Measurements from ENCODE around the gene DHDH.

The DHDH gene

DNA sequence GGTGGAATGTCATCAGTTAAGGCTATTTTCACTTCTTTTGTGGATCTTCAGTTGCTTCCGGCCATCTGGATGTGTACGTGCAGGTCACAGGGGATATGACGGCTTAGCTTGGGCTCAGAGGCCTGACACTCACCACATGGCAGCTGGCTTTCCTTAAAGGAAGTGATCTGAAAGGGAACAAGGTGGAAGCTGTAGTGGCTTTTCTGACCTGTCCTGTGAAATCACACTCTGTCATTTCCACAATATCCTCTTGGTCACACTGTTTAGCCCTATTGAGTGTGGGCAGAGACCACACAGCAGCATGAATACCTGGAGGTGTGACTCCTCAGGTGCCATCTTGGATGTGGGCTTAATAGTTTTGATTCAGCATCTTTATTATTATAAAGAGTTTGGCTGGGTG, 16.7 kb downstream of the DHDH start:
- no peak overlapping the region for H3K27ac ChIP-seq (ENCODE audit: low read length)

DNA sequence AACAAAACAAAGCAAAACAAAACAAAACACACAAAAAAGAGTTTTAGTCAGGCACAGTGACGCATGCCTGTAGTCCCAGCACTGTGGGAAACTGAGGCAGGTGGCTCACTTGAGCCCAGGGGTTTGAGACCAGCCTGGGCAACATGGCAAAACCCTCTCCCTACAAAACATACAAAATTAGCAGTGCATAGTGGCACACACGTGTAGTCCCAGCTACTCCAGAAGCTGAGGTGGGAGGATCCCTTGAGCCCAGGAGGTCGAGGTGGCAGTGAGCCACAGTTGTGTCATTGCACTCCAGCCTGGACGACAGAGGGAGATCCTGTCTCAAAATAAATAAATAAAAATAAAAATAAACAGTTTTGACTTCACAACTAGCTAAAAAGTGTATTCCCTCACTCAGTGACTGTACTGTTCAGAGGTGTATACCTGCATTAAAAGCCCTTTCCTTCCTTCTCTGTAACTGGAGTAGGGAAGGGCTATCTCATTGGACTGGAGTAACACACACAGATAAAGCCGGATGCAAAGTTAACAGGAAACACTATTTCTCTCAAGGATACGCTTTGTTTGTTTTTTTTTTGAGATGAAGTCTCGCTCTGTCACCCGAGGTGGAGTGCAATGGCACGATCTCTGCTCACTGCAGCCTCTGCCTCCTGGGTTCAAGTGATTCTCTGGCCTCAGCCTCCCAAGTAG, 17.5 kb downstream of the DHDH start:
- no peaks in the 10 kb centered on the region for H3K36me3 ChIP-seq (ENCODE audit: control insufficient read depth in 2 of 2, insufficient read depth in 2 of 2, low read length in 2 of 2)
- peaks cover 18% of the 10 kb centered on the region for H3K4me1 ChIP-seq (ENCODE audit: control insufficient read depth, insufficient read depth, low read length)
- no peaks in the 10 kb centered on the region for H3K27me3 ChIP-seq (ENCODE audit: control insufficient read depth in 1 of 2, insufficient read depth in 2 of 2, low read length in 2 of 2)
- no peak overlapping the region for H3K4me3 ChIP-seq (ENCODE audit: low read length in 2 of 2)
- H3K27ac ChIP-seq (ENCODE audit: low read length): no peak overlapping the region
- no peak overlapping the region for H3K9ac ChIP-seq (ENCODE audit: low read length in 2 of 2)
- H3K9me3 ChIP-seq (ENCODE audit: control insufficient read depth in 2 of 2, low read length in 2 of 2): no peaks in the 10 kb centered on the region

More for the DNA sequence above, 16.7 kb downstream of the DHDH start:
- Histone ChIP-seq H3K36me3 (ENCODE audit: control insufficient read depth in 2 of 2, insufficient read depth in 2 of 2, low read length in 2 of 2) (no peaks in the 10 kb centered on the region), H3K9ac (ENCODE audit: low read length in 2 of 2) (no peak overlapping the region), H3K4me1 (ENCODE audit: control insufficient read depth, insufficient read depth, low read length) (peaks cover 10% of the 10 kb centered on the region), H3K4me3 (ENCODE audit: low read length in 2 of 2) (no peak overlapping the region), H3K27me3 (ENCODE audit: control insufficient read depth in 1 of 2, insufficient read depth in 2 of 2, low read length in 2 of 2) (no peaks in the 10 kb centered on the region), H3K9me3 (ENCODE audit: control insufficient read depth in 2 of 2, low read length in 2 of 2) (no peaks in the 10 kb centered on the region)

DNA sequence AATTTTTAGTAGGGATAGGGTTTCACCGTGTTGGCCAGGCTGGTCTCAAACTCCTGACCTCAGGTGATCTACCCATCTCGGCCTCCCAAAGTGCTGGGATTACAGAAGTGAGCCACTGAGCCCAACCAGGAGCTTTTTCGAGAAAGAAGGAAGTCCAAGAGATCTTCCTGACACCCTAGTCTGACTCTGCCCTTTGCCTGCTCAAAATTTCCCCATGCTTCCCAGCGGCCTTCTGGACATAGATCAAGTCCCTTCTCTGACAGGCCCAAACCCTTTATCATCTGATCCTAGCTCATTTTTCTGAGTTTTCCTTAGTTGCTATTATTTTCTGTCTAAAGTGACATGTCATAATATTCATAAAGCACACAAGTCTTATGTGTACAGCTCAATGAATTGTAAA, 19.6 kb downstream of the DHDH start:
- H3K9ac ChIP-seq (ENCODE audit: low read length in 2 of 2): no peak overlapping the region
- no peak overlapping the region for H3K4me3 ChIP-seq (ENCODE audit: low read length in 2 of 2)
- no peaks in the 10 kb centered on the region for H3K27me3 ChIP-seq (ENCODE audit: control insufficient read depth in 1 of 2, insufficient read depth in 2 of 2, low read length in 2 of 2)
- H3K27ac ChIP-seq (ENCODE audit: low read length): no peak overlapping the region
- H3K9me3 ChIP-seq (ENCODE audit: control insufficient read depth in 2 of 2, low read length in 2 of 2): no peaks in the 10 kb centered on the region
- peaks cover 0 to 4% of the 10 kb centered on the region in 2 donors for H3K36me3 ChIP-seq (ENCODE audit: control insufficient read depth in 2 of 2, insufficient read depth in 2 of 2, low read length in 2 of 2)
- H3K4me1 ChIP-seq (ENCODE audit: control insufficient read depth, insufficient read depth, low read length): peaks cover 18% of the 10 kb centered on the region

DNA sequence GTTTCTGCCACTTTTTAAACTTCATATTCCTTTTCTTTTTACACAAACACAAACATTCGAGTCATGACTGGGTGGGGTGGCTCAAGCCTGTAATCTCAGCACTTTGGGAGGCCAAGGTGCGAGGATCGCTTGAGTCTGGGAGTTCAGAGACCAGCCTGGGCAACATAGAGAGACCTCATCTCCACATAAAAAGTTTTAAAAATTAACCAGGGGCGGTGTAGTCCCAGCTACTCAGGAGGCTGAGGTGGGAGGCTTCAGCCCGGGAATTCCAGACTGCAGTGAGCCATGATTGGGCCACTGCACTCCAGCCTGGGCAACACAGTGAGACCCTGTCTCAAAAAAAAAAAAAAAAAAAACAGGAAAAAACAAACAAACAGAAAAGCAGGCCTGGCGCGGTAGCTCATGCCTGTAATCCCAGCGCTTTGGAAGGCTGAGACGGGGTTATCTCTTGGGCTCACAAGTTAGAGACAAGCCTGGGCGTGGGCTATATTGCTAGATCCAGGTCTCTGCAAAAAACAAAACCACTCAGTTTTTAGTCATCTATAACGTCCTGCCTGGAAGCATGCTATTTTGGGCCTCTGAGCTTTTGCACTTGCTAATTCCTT, 20.6 kb downstream of the DHDH start:
- no peaks in the 10 kb centered on the region for H3K9me3 ChIP-seq (ENCODE audit: control insufficient read depth in 2 of 2, low read length in 2 of 2)
- H3K36me3 ChIP-seq (ENCODE audit: control insufficient read depth in 2 of 2, insufficient read depth in 2 of 2, low read length in 2 of 2): peaks cover 0 to 4% of the 10 kb centered on the region in 2 donors
- H3K27me3 ChIP-seq (ENCODE audit: control insufficient read depth in 1 of 2, insufficient read depth in 2 of 2, low read length in 2 of 2): no peaks in the 10 kb centered on the region
- peaks cover 18% of the 10 kb centered on the region for H3K4me1 ChIP-seq (ENCODE audit: control insufficient read depth, insufficient read depth, low read length)
- peak overlapping the region; percentile 51 to 95 for H3K9ac ChIP-seq (ENCODE audit: low read length in 2 of 2)
- peak overlapping the region; percentile 74 for H3K27ac ChIP-seq (ENCODE audit: low read length)
- H3K4me3 ChIP-seq (ENCODE audit: low read length in 2 of 2): peak overlapping the region; percentile 52 to 93

DNA sequence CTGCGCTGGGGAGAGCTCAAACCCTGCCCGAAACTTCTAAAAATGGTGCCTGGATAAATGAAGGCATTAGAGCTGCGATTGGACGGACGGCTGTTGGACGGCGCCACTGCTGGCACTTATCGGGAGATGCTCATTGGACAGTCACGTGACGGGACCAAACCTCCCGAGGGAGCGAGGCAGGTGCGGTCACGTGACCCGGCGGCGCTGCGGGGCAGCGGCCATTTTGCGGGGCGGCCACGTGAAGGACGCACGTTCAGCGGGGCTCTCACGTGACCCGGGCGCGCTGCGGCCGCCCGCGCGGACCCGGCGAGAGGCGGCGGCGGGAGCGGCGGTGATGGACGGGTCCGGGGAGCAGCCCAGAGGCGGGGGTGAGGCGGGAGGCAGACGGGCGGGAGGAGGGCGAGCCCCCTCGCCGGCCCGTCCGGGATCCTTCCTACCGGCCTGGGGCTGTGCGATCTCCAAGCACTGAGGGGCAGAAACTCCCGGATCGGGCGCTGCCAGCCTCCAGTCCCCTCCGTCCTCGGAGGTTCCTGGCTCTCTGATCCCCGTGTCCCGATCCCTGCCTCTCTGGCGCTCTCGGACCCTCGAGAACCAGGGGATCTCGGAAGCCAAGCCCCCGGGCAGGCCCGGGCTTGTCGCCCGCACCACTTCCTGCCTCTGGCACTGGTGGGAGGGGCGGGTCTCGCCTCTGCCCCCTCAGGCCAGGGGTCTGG, 21.3 kb downstream of the DHDH start, which contains the start of gene BAX:
Gene BAX (plus strand): TSS at position 281 of the 713 bp plus-strand sequence. CDS start 54 bp downstream, at position 335.
- peak within 1 kb of the TSS; percentile 87 to 93 for H3K4me3 ChIP-seq (ENCODE audit: low read length in 2 of 2)
- H3K27ac ChIP-seq (ENCODE audit: low read length): peak within 1 kb of the TSS; percentile 74
- no peaks in the 10 kb centered on the region for H3K27me3 ChIP-seq (ENCODE audit: control insufficient read depth in 1 of 2, insufficient read depth in 2 of 2, low read length in 2 of 2)
- H3K36me3 ChIP-seq (ENCODE audit: control insufficient read depth in 2 of 2, insufficient read depth in 2 of 2, low read length in 2 of 2): peaks cover 0 to 4% of the 10 kb centered on the region in 2 donors
- H3K4me1 ChIP-seq (ENCODE audit: control insufficient read depth, insufficient read depth, low read length): peaks cover 18% of the 10 kb centered on the region
- peak within 1 kb of the TSS; percentile 88 to 95 for H3K9ac ChIP-seq (ENCODE audit: low read length in 2 of 2)
- no peaks in the 10 kb centered on the region for H3K9me3 ChIP-seq (ENCODE audit: control insufficient read depth in 2 of 2, low read length in 2 of 2)

DNA sequence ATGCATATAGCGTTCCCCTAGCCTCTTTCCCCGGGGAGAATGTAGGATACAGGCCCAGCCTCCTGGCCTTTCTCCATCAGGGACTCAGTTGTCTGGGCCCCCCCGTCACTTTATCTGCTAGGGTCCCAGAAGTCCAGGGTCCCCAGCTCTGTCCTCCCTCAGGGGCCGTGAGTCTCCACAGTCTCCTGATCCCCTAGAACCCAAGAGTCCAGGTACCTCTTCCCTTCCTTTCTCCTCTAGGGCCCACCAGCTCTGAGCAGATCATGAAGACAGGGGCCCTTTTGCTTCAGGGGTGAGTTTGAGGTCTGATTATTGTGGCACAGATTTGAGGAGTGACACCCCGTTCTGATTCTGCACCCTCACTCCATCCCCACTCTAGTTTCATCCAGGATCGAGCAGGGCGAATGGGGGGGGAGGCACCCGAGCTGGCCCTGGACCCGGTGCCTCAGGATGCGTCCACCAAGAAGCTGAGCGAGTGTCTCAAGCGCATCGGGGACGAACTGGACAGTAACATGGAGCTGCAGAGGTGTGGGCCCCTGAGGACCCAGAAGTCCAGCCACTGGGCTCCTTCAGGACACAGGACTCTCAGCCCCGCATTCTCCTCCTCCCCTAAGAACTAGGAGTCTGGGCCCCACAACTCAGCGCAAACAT, 21.9 kb downstream of the DHDH start:
- Histone ChIP-seq H3K27me3 (ENCODE audit: control insufficient read depth in 1 of 2, insufficient read depth in 2 of 2, low read length in 2 of 2) (no peaks in the 10 kb centered on the region), H3K27ac (ENCODE audit: low read length) (peak overlapping the region; percentile 74), H3K4me1 (ENCODE audit: control insufficient read depth, insufficient read depth, low read length) (peaks cover 18% of the 10 kb centered on the region), H3K4me3 (ENCODE audit: low read length in 2 of 2) (peak overlapping the region; percentile 87 to 93), H3K9me3 (ENCODE audit: control insufficient read depth in 2 of 2, low read length in 2 of 2) (no peaks in the 10 kb centered on the region), H3K9ac (ENCODE audit: low read length in 2 of 2) (peak overlapping the region; percentile 88 to 95), H3K36me3 (ENCODE audit: control insufficient read depth in 2 of 2, insufficient read depth in 2 of 2, low read length in 2 of 2) (peaks cover 0 to 4% of the 10 kb centered on the region in 2 donors)

DNA sequence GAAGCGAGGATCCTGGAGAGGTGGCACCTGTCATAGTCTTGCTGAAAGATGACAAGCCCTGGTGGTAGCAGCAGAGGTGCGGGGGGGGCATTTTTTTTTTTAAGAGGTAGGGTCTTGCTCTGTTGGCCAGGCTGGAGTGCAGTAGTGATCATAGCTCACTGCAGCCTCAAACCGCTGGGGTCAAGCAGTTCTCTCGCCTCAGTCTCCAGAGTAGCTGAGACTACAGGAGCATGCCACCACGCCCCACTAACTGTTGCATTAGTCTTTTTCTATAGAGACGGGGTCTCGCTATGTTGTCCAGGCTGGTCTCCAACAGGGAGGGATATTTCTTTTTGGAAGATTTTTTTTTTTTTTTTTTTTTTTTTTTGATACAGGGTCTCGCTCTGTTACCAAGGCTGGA, 24.5 kb downstream of the DHDH start:
- peaks cover 0 to 4% of the 10 kb centered on the region in 2 donors for H3K36me3 ChIP-seq (ENCODE audit: control insufficient read depth in 2 of 2, insufficient read depth in 2 of 2, low read length in 2 of 2)
- H3K9ac ChIP-seq (ENCODE audit: low read length in 2 of 2): no peak overlapping the region
- H3K9me3 ChIP-seq (ENCODE audit: control insufficient read depth in 2 of 2, low read length in 2 of 2): no peaks in the 10 kb centered on the region
- H3K27ac ChIP-seq (ENCODE audit: low read length): no peak overlapping the region
- no peak overlapping the region for H3K4me3 ChIP-seq (ENCODE audit: low read length in 2 of 2)
- H3K27me3 ChIP-seq (ENCODE audit: control insufficient read depth in 1 of 2, insufficient read depth in 2 of 2, low read length in 2 of 2): no peaks in the 10 kb centered on the region
- H3K4me1 ChIP-seq (ENCODE audit: control insufficient read depth, insufficient read depth, low read length): peaks cover 18% of the 10 kb centered on the region

DNA sequence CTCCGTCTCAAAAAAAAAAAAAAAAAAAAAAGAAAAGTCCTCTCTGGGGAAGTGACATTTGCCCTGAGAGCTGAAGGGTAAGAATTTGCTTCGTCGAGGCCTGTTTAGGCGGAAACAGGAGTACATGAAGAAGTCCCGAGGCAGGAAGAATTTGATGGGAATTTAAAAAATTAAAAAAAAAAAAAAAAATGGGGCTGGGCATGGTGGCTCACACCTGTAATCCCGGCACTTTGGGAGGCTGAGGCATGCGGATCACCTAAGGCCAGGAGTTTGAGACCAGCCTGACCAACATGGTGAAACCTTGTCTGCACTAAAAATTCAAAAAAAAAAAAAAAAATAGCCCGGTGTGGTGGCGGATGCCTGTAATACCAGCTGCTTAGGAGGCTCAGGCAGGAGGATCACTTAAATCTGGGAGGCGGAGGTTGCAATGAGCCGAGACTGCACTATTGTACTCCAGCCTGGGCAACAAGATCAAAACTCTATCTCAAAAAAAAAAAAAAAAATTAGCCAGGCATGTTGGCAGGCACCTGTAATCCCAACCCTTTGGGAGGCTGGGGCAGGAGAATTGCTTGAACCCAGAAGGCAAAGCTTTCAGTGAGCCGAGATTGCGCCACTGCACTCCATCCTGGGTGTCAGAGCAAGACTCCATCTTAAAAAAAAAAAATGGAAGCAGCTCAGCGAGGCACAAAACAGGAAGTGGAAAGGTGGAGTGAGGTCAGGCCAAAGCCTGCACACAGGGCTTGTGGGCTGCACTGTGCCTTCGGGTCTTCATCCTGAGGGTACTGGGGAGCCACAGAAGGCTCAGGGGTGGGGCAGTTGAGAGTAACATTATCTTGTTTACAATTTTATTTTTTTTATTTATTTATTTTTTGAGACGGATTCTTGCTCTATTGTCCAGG, 26.1 kb downstream of the DHDH start:
- Histone ChIP-seq H3K4me1 (ENCODE audit: control insufficient read depth, insufficient read depth, low read length) (peaks cover 26% of the 10 kb centered on the region), H3K27me3 (ENCODE audit: control insufficient read depth in 1 of 2, insufficient read depth in 2 of 2, low read length in 2 of 2) (no peaks in the 10 kb centered on the region), H3K36me3 (ENCODE audit: control insufficient read depth in 2 of 2, insufficient read depth in 2 of 2, low read length in 2 of 2) (peaks cover 0 to 4% of the 10 kb centered on the region in 2 donors)

DNA sequence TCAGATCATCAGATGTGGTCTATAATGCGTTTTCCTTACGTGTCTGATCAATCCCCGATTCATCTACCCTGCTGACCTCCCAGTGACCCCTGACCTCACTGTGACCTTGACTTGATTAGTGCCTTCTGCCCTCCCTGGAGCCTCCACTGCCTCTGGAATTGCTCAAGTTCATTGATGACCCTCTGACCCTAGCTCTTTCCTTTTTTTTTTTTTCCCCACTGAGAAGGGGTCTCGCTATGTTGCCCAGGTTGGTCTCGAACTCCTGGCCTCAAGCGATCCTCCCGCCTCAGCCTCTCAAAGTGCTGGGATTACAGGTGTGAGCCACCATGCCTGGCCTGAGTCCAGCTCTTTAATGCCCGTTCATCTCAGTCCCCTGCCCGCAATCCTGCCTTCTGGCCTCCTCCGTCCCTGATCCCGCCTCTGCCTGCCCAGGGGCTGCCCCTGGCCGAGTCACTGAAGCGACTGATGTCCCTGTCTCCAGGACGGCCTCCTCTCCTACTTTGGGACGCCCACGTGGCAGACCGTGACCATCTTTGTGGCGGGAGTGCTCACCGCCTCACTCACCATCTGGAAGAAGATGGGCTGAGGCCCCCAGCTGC, 27.7 kb downstream of the DHDH start:
- Histone ChIP-seq H3K9ac (ENCODE audit: low read length in 2 of 2) (no peak overlapping the region), H3K4me1 (ENCODE audit: control insufficient read depth, insufficient read depth, low read length) (peaks cover 20% of the 10 kb centered on the region), H3K4me3 (ENCODE audit: low read length in 2 of 2) (no peak overlapping the region), H3K36me3 (ENCODE audit: control insufficient read depth in 2 of 2, insufficient read depth in 2 of 2, low read length in 2 of 2) (peaks cover 0 to 4% of the 10 kb centered on the region in 2 donors), H3K27ac (ENCODE audit: low read length) (no peak overlapping the region), H3K27me3 (ENCODE audit: control insufficient read depth in 1 of 2, insufficient read depth in 2 of 2, low read length in 2 of 2) (no peaks in the 10 kb centered on the region), H3K9me3 (ENCODE audit: control insufficient read depth in 2 of 2, low read length in 2 of 2) (no peaks in the 10 kb centered on the region)

More for the DNA sequence above, 26.1 kb downstream of the DHDH start:
- Histone ChIP-seq H3K27ac (ENCODE audit: low read length) (no peak overlapping the region), H3K4me3 (ENCODE audit: low read length in 2 of 2) (no peak overlapping the region), H3K9me3 (ENCODE audit: control insufficient read depth in 2 of 2, low read length in 2 of 2) (no peaks in the 10 kb centered on the region), H3K9ac (ENCODE audit: low read length in 2 of 2) (no peak overlapping the region)
